ENCODE results near the gene GRIN3B.

DNA sequence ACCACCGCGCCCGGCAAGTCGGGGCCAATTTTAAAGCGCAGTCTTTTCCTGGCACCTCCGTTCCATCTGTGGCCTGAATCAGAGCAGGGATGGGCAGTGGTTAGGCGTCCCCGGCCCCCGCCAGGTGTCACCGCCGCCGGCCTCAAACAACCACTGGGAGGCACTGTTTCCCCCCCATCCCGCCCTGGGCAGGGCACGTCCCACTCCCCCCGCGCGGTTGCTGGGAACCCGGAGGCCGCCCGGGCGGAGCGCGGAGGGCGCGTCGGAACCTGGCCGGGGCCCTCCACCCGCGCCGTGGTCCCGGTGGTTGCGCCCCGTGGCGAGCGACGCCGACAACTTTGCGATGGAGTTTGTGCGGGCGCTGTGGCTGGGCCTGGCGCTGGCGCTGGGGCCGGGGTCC lies at the start of gene GRIN3B:
- TF ChIP-seq, protein P1, sequence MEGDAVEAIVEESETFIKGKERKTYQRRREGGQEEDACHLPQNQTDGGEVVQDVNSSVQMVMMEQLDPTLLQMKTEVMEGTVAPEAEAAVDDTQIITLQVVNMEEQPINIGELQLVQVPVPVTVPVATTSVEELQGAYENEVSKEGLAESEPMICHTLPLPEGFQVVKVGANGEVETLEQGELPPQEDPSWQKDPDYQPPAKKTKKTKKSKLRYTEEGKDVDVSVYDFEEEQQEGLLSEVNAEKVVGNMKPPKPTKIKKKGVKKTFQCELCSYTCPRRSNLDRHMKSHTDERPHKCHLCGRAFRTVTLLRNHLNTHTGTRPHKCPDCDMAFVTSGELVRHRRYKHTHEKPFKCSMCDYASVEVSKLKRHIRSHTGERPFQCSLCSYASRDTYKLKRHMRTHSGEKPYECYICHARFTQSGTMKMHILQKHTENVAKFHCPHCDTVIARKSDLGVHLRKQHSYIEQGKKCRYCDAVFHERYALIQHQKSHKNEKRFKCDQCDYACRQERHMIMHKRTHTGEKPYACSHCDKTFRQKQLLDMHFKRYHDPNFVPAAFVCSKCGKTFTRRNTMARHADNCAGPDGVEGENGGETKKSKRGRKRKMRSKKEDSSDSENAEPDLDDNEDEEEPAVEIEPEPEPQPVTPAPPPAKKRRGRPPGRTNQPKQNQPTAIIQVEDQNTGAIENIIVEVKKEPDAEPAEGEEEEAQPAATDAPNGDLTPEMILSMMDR (IDR thresholded peaks at IDR 0.05) = peak in 3 of 4 experiments; percentile 37 to 63 (median 52)
- no peak for TF ChIP-seq POLR2AphosphoS5 (IDR thresholded peaks at IDR 0.05)
- no peak for TF ChIP-seq POLR2A (IDR thresholded peaks at IDR 0.05)
- no peak for TF ChIP-seq EP300 (IDR thresholded peaks at IDR 0.05)
